Activated effector memory CD4-positive, alpha-beta T cell treated with anti-CD3 and anti-CD28 coated beads, Interleukin-2, amount 50 U/mL, for 16 hours (primary cell): ENCODE results near the gene MGAT4C.
"Not testable (repeated sequence)": the region's sequence is repeated elsewhere in the genome, so short reads cannot be mapped to it uniquely, and the experiment has no call there.

Experiments used
- DNase-seq: peaks from one replicate; pipeline ENCODE4 v3.0.0-alpha.2; 2020

The MGAT4C gene

GRCh38 chr12:86256163-86256562 is at the start of gene MGAT4C:
Gene MGAT4C, minus strand, starts transcription at chr12:86256391.
- no peak for DNase-seq

GRCh38 chr12:86296396-86296795 is 40.2 kb upstream of the MGAT4C start:
- DNase-seq, result not testable (repeated sequence)

- no peak for DNase-seq
Measured at GRCh38 chr12:86293682-86294240, 37.6 kb upstream of the MGAT4C start.

- no peak for DNase-seq
Measured at GRCh38 chr12:86292480-86292879, 36.3 kb upstream of the MGAT4C start.

- no peak for DNase-seq
Measured at GRCh38 chr12:86290615-86291014, 34.4 kb upstream of the MGAT4C start.

- no peak for DNase-seq
Measured at GRCh38 chr12:86286119-86286518, 29.9 kb upstream of the MGAT4C start.

GRCh38 chr12:86283620-86284019 is 27.4 kb upstream of the MGAT4C start:
- no peak for DNase-seq

GRCh38 chr12:86275356-86275755 is 19.2 kb upstream of the MGAT4C start:
- DNase-seq, result no peak

- no peak for DNase-seq
Measured at GRCh38 chr12:86265329-86265695, 9.1 kb upstream of the MGAT4C start.

GRCh38 chr12:86264451-86265328 is 8.5 kb upstream of the MGAT4C start:
- no peak for DNase-seq

GRCh38 chr12:86261578-86261977 is 5.4 kb upstream of the MGAT4C start:
- no peak for DNase-seq

GRCh38 chr12:86261142-86261541 is 5.0 kb upstream of the MGAT4C start:
- no peak for DNase-seq

GRCh38 chr12:86260183-86260582 is 4.0 kb upstream of the MGAT4C start:
- no peak for DNase-seq

GRCh38 chr12:86257134-86257533 is 943 bp upstream of the MGAT4C start:
- no peak for DNase-seq

- DNase-seq, result no peak
Measured at GRCh38 chr12:86254399-86255107, 1.6 kb downstream of the MGAT4C start.

GRCh38 chr12:86249851-86250250 is 6.3 kb downstream of the MGAT4C start:
- DNase-seq, result no peak

GRCh38 chr12:86249276-86249675 is 6.9 kb downstream of the MGAT4C start:
- DNase-seq, result no peak

- DNase-seq, result no peak
Measured at GRCh38 chr12:86247871-86248270, 8.3 kb downstream of the MGAT4C start.

- DNase-seq, result no peak
Measured at GRCh38 chr12:86241600-86241999, 14.6 kb downstream of the MGAT4C start.

- DNase-seq, result no peak
Measured at GRCh38 chr12:86234316-86234855, 21.8 kb downstream of the MGAT4C start.

- DNase-seq, result no peak
Measured at GRCh38 chr12:86233126-86233525, 23.1 kb downstream of the MGAT4C start.

GRCh38 chr12:86230516-86231146 is 25.6 kb downstream of the MGAT4C start:
- no peak for DNase-seq

- DNase-seq, result no peak
Measured at GRCh38 chr12:86229772-86230171, 26.4 kb downstream of the MGAT4C start.
